NCI-H524 treated with DMSO at 0.1 percent for 48 hours (cell line): Measurements from ENCODE around the gene HSD11B2.

Experiments used
- DNase-seq: peaks from one replicate; lab custom pipeline; 2025; lab: John Stamatoyannopoulos, UW

The HSD11B2 gene

DNA sequence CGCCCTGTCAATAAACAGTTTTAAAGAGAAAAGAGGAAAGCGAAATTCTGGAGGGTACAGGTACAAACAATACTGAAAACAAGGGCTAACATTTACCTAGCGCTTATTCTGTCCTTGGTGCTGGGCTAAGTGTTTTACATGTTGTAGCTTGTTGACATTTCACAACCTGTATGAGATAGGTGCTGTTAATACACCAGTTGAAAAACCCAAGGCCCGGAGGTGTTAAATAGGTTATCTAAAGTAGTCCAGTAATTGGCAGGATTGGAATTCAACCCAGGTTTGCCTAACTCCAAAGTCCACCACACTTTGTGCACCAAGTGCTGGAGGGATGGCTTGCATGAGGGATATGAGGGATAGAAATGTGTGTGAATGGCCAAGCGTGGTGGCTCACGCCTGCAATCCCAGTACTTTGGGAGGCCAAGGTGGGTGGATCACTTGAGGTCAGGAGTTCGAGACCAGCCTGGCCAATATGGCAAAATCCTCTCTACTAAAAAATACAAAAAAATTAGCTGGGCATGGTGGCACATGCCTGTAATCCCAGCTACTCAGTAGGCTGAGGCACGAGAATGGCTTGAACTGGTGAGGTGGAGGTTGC, 47.1 kb downstream of the HSD11B2 start:
- DNase-seq = no peak

DNA sequence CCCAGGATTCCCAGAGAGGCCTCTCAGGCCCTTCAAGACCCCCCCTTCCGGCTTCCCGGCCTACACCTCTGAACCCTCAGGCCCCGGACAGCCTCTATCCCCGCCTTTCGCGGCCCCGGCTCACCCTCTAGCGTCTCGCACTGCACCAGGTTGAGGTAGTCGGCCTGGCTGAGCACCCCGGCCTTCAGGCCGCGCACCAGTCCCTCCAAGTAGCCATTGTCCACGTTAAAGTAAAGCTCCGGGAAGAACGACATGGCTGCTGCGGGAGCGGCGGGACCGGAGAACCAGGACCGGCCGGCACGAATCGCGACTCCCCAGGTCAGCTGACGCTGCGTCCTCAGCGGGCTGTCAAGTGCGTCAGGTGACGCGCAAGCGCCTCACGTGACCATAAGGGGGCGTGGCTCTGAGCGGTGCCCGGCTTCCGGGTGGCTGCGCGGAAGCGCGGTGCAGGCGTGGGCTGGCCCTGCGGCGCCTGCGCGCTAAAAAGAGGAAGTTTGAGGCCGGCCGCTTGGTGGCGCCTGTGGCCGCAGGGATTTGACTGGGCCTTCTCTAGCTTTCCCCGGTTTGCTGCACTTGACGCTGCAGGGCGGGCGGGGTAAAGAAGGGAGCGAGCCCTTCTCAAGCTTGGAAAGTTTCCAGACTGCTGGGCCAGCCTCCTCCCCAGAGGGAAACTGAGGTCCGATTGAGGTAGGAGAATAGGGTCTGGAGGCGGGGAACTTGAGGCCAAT, 50.1 kb downstream of the HSD11B2 start, which contains the start of gene ATP6V0D1:
TSS of gene ATP6V0D1 (minus strand) at position 325 of the 728 bp plus-strand sequence. CDS start at position 254, 71 bp downstream.
- peak; percentile 80 for DNase-seq

DNA sequence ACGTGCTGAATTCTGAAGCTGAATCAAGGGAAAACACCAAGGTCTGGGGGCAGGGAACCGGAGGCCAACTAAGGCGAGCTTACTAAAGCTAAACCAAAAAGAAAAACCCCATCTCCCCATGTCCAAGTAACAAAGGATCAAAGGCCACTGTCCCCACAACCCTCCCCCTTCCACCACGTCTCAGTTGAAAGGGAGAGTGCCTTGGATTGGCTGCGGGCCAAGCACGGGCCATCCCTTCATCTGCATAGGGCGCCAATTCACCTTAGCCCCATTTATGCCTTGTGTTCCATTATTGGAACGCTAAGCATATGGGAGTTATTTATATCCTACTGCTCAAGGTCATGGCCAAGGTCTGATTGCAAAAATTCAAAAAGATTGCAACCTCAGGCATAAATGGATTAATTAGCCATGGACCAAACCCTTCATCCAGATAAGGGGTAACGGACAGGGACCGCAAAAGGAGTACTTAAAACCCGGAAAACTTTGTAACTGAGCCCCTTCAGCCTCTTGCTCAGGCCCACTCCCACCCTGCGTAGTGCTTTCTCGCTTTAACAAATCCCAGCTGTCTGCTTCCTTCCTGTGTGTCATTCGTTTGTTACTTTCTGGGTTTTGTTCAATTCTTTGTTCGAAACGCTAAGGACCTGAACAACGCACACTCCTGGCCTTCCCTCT, 50.8 kb downstream of the HSD11B2 start:
- no peak for DNase-seq

DNA sequence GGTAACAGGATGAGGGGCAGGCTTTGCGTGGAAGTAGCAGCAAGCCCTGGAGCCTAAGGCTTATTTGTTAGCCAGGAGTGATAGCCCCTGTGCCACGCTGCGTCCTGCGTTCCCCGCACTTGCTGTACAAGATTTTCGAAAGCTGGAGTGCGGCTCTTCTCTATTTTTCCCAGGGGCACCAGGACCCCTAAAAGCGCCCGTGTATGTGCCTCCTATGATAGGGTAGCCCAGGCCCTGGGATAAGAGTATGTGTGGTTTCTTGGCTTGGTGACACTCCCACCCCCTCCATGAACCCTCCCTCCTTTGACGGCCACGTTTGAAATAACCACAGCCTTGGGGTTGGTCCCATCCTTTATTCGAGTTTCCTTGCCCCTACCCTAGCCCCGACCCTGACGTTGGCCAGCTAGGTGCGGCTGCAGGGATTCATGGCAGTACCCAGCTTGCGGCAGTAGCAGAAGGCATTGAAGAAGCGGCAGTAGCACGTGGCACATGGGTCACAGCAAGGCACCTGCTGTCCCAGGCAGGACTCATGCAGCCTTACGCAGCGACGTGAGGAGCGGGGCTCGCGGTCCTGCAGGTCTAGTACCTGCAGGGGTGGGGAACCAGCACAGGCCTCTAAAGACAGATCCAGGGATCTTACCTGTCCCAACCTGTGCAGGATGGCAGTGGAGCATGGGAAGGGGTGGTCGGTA, 51.5 kb downstream of the HSD11B2 start:
- DNase-seq = no peak

DNA sequence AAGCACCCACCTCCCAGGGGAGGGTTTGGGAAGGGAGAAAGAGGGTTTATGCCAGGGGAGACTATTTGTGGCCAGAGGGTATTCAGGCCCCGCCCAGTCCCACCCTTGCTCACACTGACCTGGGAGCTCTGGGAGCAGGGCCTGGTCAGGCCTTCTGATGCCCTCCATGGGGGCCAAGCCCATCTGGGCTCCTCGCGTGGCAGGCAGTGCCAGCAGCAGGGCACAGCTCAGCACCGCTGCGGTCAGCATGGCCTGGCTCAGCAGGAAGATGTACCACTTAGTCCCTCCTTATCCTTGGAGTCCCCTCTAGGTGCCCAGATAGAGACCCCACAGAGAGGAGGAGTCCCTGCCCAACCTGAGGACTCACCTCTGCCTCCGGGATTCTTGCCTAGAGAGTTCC, 52.2 kb downstream of the HSD11B2 start, which contains the start of gene AGRP:
TSS of gene AGRP (minus strand) at position 398 of the 400 bp plus-strand sequence. CDS start at position 249, 149 bp downstream.
- no peak for DNase-seq

DNA sequence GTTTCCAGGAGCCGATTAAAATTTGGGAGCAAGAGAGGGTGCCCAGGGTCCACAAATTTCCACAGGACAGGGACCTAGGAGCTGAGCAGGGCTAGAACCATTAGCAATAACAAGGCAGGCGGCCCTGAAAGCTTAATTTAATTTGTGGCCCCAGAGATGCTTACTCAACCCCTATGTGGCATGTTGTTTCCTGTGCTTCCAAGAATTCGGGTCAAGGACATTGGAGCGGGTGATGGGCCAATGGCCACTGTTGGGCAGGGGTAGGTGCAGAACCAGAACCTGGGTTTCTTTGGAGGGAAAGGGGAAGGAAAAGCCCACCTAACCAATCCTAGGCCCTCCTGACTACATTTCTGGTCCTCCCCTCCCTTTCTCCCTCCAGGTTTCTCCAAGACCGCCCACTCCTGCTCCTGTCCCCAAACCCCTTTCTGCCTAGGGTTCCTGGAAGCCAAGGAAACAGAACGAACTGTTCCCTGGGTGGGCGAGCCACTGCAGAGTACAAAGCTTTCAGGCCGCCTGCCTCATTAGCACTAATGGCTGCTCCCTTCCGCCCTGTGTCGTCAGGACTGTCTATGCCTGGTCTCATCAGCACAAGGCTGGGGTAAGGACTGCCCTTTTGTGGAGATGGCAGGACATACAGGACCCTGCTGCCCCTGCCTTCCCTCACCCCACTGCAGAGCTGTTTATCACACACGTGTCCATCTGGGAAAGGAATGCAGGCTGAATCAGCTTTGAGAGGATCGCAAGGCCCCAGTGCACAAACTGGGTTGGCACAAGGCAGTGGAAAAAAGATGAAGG, 53.0 kb downstream of the HSD11B2 start:
- no peak for DNase-seq

DNA sequence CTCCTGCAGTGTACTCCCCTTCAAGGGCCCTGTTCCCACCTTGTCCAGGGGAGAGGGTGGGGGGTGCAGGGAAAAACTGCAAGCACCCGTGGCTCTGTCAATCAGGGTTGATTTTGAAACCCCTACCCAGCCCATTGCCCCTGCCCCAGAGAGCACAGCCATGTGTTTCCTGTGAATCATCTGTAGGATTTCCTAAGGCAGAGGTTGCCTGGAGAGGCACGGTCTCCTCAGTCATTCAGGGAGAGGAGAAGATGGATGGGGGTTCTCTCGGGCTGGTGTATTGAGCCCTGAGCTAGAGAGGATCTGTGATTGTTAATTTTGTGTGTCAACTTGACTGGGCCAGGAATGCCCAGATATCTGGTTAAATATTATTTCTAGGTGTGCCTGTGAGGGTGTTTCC, 55.9 kb downstream of the HSD11B2 start:
- no peak for DNase-seq
